Breast epithelium (tissue), 4 donors: ENCODE data around the gene CALU. TPM values are rescaled to one million over a fixed set of nuclear protein-coding genes. Genes with fewer than 3 reads are reported as not detected.

ENCODE experiments used
- DNase-seq, 2 donors: peaks; one replicate each; pipeline ENCODE4 v3.0.0-alpha.2; 2019; ENCODE audit warnings: low spot score in 2 of 2
- H3K27ac ChIP-seq, 2 donors: fragments of 200-600 bp; sonication (generic) in 1 of 2; one replicate each; pipeline ENCODE4 v1.5.1; 2016 to 2019; ENCODE audit warnings: mild to moderate bottlenecking in 1 of 2
- H3K27me3 ChIP-seq, 2 donors: fragments of 200-600 bp; sonication (generic) in 1 of 2; one replicate each; pipeline versions ENCODE4 v1.5.1 to v1.6.0; 2017 to 2019; ENCODE audit warnings: control low read depth in 1 of 2, mild to moderate bottlenecking in 1 of 2
- H3K36me3 ChIP-seq: fragments of 200-600 bp; one replicate; pipeline ENCODE4 v1.5.1; 2019
- H3K4me1 ChIP-seq, 2 donors: fragments of 200-600 bp; sonication (generic); one replicate each; pipeline ENCODE4 v1.5.1; 2016 to 2019; ENCODE audit warnings: control low read depth in 1 of 2
- H3K4me3 ChIP-seq, 3 donors: fragments of 200-600 bp; sonication (generic); 1 replicate in 2 of 3; 2 replicates in 1 of 3; pipeline ENCODE4 v1.5.1; 2016 to 2019; ENCODE audit warnings: mild to moderate bottlenecking in 3 of 3, moderate library complexity in 2 of 3
- H3K9me3 ChIP-seq, 2 donors: fragments of 200-600 bp; sonication (generic) in 1 of 2; one replicate each; pipeline ENCODE4 v1.5.1; 2016 to 2019; ENCODE audit warnings: control low read depth in 1 of 2
- POLR2A ChIP-seq: fragments of 450-650 bp; IDR thresholded peaks from one replicate; pipeline ENCODE4 v1.6.1; 2016; ENCODE audit warnings: antibody characterized with exemption, mild to moderate bottlenecking, moderate library complexity
- POLR2AphosphoS5 ChIP-seq, 3 donors: sonication (generic); formaldehyde crosslinking; IDR thresholded peaks; one replicate each; pipeline ENCODE4 v1.6.1; 2017; ENCODE audit warnings: antibody characterized with exemption in 3 of 3
- intact Hi-C: fragments of 100-400 bp; cut with DNase I; formaldehyde crosslinking; loops from one replicate; pipeline ENCODE4 v1.15.1; 2023; ENCODE audit warnings: low total_unique reads
- total RNA-seq, 3 donors: library from RNA; depleted of rRNA; stranded (reverse); fragments of >200 nt; gene quantifications; one replicate each; pipeline ENCODE4 v1.1.0, GENCODE V29; 2016
- TF ChIP-seq, protein P1 (sequence below), 3 donors: fragments of 450-650 bp; IDR thresholded peaks; one replicate each; pipeline ENCODE4 v1.5.1; 2016 to 2017; ENCODE audit warnings: antibody characterized with exemption in 3 of 3, mild to moderate bottlenecking in 3 of 3, moderate library complexity in 3 of 3

Gene CALU
- total RNA-seq, 3 donors from 2014 or later, result 79.3 to 124 (median 104) TPM

DNA sequence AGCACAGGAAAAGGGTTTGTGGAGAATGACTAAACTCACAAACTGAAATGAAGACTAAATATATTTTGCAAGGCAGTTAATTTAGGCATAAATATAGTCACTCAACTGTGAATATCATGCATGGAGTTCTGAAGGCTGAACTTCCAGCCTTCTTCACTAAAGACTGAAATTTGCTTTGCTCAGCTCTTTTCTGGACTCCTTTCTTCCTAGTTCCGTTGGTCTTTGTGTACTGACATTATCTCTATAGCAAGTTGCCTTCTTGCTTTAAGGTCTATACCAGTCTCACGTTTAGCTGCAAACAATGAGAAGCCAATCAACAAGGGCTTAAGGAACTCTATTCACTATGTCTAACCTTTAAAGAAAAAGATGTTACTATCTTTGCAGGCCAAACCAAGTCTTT is 44.4 kb upstream of the CALU start:
- no peak overlapping the region for H3K27ac ChIP-seq
- no peak for DNase-seq
- TF ChIP-seq, protein P1, sequence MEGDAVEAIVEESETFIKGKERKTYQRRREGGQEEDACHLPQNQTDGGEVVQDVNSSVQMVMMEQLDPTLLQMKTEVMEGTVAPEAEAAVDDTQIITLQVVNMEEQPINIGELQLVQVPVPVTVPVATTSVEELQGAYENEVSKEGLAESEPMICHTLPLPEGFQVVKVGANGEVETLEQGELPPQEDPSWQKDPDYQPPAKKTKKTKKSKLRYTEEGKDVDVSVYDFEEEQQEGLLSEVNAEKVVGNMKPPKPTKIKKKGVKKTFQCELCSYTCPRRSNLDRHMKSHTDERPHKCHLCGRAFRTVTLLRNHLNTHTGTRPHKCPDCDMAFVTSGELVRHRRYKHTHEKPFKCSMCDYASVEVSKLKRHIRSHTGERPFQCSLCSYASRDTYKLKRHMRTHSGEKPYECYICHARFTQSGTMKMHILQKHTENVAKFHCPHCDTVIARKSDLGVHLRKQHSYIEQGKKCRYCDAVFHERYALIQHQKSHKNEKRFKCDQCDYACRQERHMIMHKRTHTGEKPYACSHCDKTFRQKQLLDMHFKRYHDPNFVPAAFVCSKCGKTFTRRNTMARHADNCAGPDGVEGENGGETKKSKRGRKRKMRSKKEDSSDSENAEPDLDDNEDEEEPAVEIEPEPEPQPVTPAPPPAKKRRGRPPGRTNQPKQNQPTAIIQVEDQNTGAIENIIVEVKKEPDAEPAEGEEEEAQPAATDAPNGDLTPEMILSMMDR (IDR thresholded peaks at IDR 0.05), result no peak
- TF ChIP-seq POLR2AphosphoS5 (IDR thresholded peaks at IDR 0.05), result no peak
- TF ChIP-seq POLR2A, result no peak
- no peak overlapping the region for H3K4me3 ChIP-seq
- intact Hi-C loops, result no loop called here
- H3K9me3 ChIP-seq, result no peaks in the 10 kb centered on the region
- no peaks in the 10 kb centered on the region for H3K36me3 ChIP-seq
- H3K27me3 ChIP-seq, result peaks cover 3 to 31% of the 10 kb centered on the region in 2 donors
- H3K4me1 ChIP-seq, result peaks cover 0 to 4% of the 10 kb centered on the region in 2 donors

DNA sequence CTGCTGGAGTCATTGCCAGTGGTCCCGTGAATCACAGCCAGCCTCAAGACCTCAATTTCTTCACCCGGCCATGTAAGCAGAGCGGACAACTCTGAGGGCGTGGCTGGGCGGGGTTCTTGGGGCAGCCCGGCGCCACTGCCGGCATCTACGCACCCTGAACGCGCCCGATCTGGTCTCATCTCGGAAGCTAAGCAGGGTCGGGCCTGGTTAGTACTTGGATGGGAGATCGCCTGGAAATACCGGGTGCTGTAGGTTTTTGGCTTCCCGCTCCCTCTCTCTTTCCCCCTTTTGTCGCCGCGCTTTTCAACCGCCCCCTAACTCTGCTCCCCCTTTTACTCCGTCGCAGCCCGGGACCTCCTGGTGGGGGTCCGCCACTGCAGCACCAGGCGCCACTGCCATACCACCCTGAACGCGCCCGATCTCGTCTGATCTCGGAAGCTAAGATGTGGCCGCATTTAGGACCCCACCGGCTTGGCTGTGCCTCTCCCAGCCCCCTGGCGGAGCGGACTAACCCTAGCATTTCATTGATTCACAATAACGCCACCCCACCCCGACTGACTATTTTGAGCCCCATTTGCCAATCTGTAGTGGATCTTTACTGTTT is 41.8 kb upstream of the CALU start:
- Histone ChIP-seq H3K27me3 (peaks cover 3 to 31% of the 10 kb centered on the region in 2 donors), H3K9me3 (no peaks in the 10 kb centered on the region), H3K4me1 (peaks cover 0 to 4% of the 10 kb centered on the region in 2 donors), H3K36me3 (no peaks in the 10 kb centered on the region), H3K4me3 (peak overlapping the region; percentile 26 to 47 (median 26)), H3K27ac (no peak overlapping the region)
- intact Hi-C loops, result no loop called here
- TF ChIP-seq, protein P1 (IDR thresholded peaks at IDR 0.05), result no peak
- TF ChIP-seq POLR2AphosphoS5 (IDR thresholded peaks at IDR 0.05) (no peak), POLR2A (no peak)
- DNase-seq, result no peak

DNA sequence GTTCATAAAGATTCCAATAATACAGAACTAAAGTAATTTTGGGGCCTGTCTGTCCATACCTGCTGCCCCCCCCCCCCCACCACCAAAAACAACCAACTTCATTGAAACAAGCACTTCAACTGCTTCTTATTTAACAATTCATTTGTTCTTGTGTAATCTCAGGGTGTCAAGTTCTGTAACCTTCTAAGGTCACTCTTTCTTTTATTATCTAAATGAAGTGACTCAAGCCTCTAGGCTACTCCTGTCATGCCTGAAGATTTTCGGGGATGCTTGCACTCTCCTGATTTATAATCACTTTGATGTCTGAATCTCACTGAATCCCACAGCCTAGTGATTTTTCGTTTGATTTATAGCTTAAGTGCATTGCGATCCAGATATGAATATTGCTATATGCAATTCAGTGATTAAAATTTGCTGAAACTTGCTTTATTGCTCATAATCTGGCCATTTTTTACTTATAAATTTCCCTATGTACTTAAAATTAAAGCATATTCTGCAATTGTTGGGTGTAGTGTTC is 39.9 kb upstream of the CALU start:
- intact Hi-C loops, result no loop called here
- Histone ChIP-seq H3K27me3 (peaks cover 3 to 31% of the 10 kb centered on the region in 2 donors), H3K9me3 (no peaks in the 10 kb centered on the region), H3K4me1 (peaks cover 0 to 4% of the 10 kb centered on the region in 2 donors), H3K27ac (no peak overlapping the region), H3K4me3 (no peak overlapping the region), H3K36me3 (no peaks in the 10 kb centered on the region)
- TF ChIP-seq POLR2AphosphoS5 (IDR thresholded peaks at IDR 0.05) (no peak), POLR2A (no peak)
- TF ChIP-seq, protein P1 (IDR thresholded peaks at IDR 0.05), result no peak
- DNase-seq, result no peak

DNA sequence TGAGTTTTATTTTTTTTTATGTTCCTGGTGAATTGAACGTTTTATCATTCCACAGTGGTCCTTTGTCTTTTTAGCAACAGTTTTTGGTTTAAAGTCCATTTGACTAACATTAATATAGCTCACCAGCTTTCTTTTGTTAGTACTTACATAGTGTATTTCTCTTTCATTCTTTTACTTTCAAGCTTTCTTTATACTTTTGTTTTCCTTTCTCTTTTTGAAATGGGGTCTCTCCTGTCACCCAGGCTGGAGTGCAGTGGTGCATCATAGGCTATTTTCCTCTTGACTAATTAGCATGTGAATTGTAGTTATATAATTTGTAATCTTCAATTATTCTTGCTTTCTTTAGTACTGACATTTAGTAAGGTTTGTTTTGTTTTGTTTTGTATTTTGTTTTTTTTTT is 39.3 kb upstream of the CALU start:
- no peak overlapping the region for H3K27ac ChIP-seq
- H3K9me3 ChIP-seq, result no peaks in the 10 kb centered on the region
- peaks cover 0 to 4% of the 10 kb centered on the region in 2 donors for H3K4me1 ChIP-seq
- TF ChIP-seq, protein P1 (IDR thresholded peaks at IDR 0.05), result no peak
- TF ChIP-seq POLR2AphosphoS5 (IDR thresholded peaks at IDR 0.05) (no peak), POLR2A (no peak)
- intact Hi-C loops, result no loop called here
- no peak for DNase-seq
- no peak overlapping the region for H3K4me3 ChIP-seq
- no peaks in the 10 kb centered on the region for H3K36me3 ChIP-seq
- H3K27me3 ChIP-seq, result peaks cover 3 to 31% of the 10 kb centered on the region in 2 donors

DNA sequence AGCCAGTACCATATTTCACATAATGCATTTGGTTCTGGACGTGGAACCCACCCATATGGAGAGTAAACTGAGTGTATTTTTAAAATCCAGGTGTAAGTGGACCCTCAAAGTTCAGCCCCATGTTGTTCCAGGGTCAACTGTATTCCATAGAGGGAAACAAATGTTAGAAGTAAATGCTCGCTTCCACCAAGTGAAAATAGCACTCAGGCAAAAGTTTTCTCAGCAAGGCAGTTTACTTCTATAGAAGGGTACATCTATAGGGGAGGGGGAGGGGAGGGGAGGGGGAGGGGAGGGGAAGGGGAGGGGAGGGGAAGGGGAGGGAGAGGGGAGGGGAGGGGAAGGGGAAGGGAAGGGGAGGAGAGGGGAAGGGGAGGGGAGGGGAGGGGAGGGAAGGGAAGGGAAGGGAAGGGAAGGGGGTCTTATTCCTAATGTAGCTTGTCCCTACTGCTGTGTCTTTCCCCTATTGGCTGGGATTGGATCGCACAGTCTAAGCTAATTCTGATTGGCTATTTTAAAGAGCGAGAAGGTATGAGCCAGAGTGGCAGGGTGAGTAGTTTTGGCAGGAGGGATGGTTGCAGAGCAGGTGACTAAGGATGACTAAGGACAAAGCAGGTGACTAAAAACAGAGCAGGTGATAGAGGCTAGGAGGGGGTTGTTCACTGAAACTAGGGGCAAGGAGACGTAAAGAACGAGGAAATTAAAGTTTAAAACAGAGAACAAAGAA is 37.9 kb upstream of the CALU start:
- TF ChIP-seq, protein P1 (IDR thresholded peaks at IDR 0.05), result no peak
- TF ChIP-seq POLR2AphosphoS5 (IDR thresholded peaks at IDR 0.05) (no peak), POLR2A (no peak)
- Histone ChIP-seq H3K4me3 (no peak overlapping the region), H3K27me3 (peaks cover 3 to 31% of the 10 kb centered on the region in 2 donors), H3K9me3 (no peaks in the 10 kb centered on the region), H3K36me3 (no peaks in the 10 kb centered on the region), H3K4me1 (peaks cover 0 to 4% of the 10 kb centered on the region in 2 donors), H3K27ac (no peak overlapping the region)
- intact Hi-C loops, result no loop called here
- no peak for DNase-seq
